22Rv1 (cell line): ENCODE data around the gene STOML3.

Experiments
- H3K27ac ChIP-seq: fragments of 450-650 bp; 2 replicates; pipeline ENCODE4 v1.5.1; 2017
- ZFX ChIP-seq: fragments of 450-650 bp; IDR thresholded peaks from 2 replicates; pipeline ENCODE4 v1.6.1; 2017; ENCODE audit warnings: antibody characterized with exemption, borderline replicate concordance
- TF ChIP-seq, protein P1 (sequence below): fragments of 450-650 bp; IDR thresholded peaks from 2 replicates; pipeline ENCODE4 v1.5.1; 2017; ENCODE audit warnings: mild to moderate bottlenecking

STOML3 gene

DNA sequence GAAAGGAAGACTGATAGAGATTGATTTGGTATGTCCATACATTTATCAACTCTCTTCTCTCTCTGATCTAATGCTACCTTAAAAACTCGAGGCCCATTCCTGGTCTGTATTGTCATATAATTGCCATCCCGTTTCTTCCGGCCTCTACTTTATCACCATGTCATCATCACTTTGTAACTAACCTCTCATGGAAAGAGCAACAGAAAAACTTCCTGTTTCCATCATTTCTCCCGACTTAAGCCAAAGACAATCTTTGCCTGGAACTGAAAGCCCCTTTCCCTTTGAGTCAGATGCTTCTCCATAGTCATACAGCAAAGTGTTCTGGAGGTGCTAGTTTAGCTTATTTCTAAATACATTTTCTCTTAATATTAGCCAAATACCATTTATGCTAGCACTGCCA is 2.8 kb upstream of the STOML3 start:
- H3K27ac ChIP-seq, result no peak overlapping the region
- TF ChIP-seq, protein P1, sequence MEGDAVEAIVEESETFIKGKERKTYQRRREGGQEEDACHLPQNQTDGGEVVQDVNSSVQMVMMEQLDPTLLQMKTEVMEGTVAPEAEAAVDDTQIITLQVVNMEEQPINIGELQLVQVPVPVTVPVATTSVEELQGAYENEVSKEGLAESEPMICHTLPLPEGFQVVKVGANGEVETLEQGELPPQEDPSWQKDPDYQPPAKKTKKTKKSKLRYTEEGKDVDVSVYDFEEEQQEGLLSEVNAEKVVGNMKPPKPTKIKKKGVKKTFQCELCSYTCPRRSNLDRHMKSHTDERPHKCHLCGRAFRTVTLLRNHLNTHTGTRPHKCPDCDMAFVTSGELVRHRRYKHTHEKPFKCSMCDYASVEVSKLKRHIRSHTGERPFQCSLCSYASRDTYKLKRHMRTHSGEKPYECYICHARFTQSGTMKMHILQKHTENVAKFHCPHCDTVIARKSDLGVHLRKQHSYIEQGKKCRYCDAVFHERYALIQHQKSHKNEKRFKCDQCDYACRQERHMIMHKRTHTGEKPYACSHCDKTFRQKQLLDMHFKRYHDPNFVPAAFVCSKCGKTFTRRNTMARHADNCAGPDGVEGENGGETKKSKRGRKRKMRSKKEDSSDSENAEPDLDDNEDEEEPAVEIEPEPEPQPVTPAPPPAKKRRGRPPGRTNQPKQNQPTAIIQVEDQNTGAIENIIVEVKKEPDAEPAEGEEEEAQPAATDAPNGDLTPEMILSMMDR, result no peak
- TF ChIP-seq ZFX, result no peak

DNA sequence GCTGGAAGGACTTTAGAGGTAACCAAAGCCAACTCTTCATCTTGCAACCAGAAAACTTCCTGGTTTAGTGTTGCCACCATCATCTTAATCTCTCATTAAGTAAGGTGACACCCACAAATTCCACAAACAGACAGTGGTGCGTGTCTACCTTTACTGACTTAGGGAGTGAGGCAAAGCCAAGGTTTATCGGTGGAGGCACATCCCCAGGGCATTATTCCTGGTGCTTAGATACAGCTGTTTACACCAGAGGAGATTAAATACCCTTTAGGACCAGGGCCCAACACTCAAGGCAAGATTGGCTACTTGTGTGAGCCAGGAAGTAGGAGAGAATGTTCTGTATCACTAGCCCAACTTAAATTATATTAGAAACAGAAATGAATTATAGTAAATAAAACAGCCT is 9.5 kb downstream of the STOML3 start:
- TF ChIP-seq ZFX, result no peak
- TF ChIP-seq, protein P1, result no peak
- H3K27ac ChIP-seq, result no peak overlapping the region

GRCh38 chr13:38980750-38981078 is 9.9 kb downstream of the STOML3 start:
- TF ChIP-seq ZFX, result no peak
- TF ChIP-seq, protein P1, result no peak
- no peak overlapping the region for H3K27ac ChIP-seq

- no peak overlapping the region for H3K27ac ChIP-seq
- no peak for TF ChIP-seq ZFX
- TF ChIP-seq, protein P1, result no peak
Observed at GRCh38 chr13:38979891-38980749, 10.5 kb downstream of the STOML3 start.

- no peak for TF ChIP-seq ZFX
- TF ChIP-seq, protein P1, result no peak
- H3K27ac ChIP-seq, result no peak overlapping the region
Observed at GRCh38 chr13:38970380-38971051, 20.1 kb downstream of the STOML3 start.

DNA sequence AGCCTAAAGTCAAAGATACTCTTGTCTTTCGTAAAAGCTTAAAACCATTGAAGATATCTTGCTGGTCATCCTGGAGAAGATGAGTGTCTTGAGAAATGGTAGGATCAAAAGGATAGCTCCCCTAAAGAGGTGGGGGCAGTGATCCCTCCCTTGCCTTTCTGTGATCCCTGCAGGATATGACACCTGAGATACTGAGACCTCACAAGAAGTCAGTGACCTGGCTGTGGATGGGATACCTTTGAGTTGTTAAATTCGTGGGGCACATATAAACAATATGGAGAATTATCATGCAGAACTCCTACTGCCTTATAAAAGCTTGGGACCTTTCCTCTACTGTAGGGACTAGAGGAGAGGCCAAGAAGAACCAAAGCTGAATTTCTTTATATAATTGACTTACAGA is 21.4 kb downstream of the STOML3 start:
- TF ChIP-seq, protein P1, result no peak
- TF ChIP-seq ZFX, result no peak
- H3K27ac ChIP-seq, result no peak overlapping the region

GRCh38 chr13:38967446-38967845 is 23.2 kb downstream of the STOML3 start:
- H3K27ac ChIP-seq, result no peak overlapping the region
- TF ChIP-seq, protein P1, result no peak
- TF ChIP-seq ZFX, result no peak
